ENCODE data around the gene ADH1C.
"Not testable (repeated sequence)": the region's sequence is repeated elsewhere in the genome, so short reads cannot be mapped to it uniquely, and the experiment has no call there.

The ADH1C gene

GRCh38 chr4:99352602-99353537 lies at the start of gene ADH1C:
Gene ADH1C, minus strand, starts transcription at chr4:99352746. Its CDS starts 71 bp downstream, at chr4:99352675.
- DNase-seq, result no peak

- no peak for DNase-seq
Measured at GRCh38 chr4:99400831-99401230, 48.3 kb upstream of the ADH1C start.

GRCh38 chr4:99399017-99399416 lies 46.5 kb upstream of the ADH1C start:
- DNase-seq, result no peak

GRCh38 chr4:99395595-99396364 lies 43.2 kb upstream of the ADH1C start:
- no peak for DNase-seq

- DNase-seq, result no peak
Measured at GRCh38 chr4:99394896-99395295, 42.4 kb upstream of the ADH1C start.

GRCh38 chr4:99390055-99390454 lies 37.5 kb upstream of the ADH1C start:
- DNase-seq, result no peak

- DNase-seq, result no peak
Measured at GRCh38 chr4:99389606-99390005, 37.1 kb upstream of the ADH1C start.

- no peak for DNase-seq
Measured at GRCh38 chr4:99383833-99384392, 31.4 kb upstream of the ADH1C start.

- DNase-seq, result no peak
Measured at GRCh38 chr4:99383399-99383798, 30.9 kb upstream of the ADH1C start.

- DNase-seq, result no peak
Measured at GRCh38 chr4:99382745-99383360, 30.3 kb upstream of the ADH1C start.

- no peak for DNase-seq
Measured at GRCh38 chr4:99381588-99382175, 29.1 kb upstream of the ADH1C start.

- no peak for DNase-seq
Measured at GRCh38 chr4:99379571-99379970, 27.0 kb upstream of the ADH1C start.

- DNase-seq, result no peak
Measured at GRCh38 chr4:99378876-99379275, 26.3 kb upstream of the ADH1C start.

GRCh38 chr4:99377341-99377740 lies 24.8 kb upstream of the ADH1C start:
- DNase-seq, result not testable (repeated sequence)

- DNase-seq, result not testable (repeated sequence)
Measured at GRCh38 chr4:99372464-99372863, 19.9 kb upstream of the ADH1C start.

- not testable (repeated sequence) for DNase-seq
Measured at GRCh38 chr4:99367817-99368216, 15.3 kb upstream of the ADH1C start.

GRCh38 chr4:99366491-99366890 lies 13.9 kb upstream of the ADH1C start:
- DNase-seq, result no peak

GRCh38 chr4:99362768-99363167 lies 10.2 kb upstream of the ADH1C start:
- no peak for DNase-seq

- DNase-seq, result no peak
Measured at GRCh38 chr4:99361899-99362275, 9.3 kb upstream of the ADH1C start.

GRCh38 chr4:99361268-99361898 lies 8.8 kb upstream of the ADH1C start:
- DNase-seq, result no peak

- no peak for DNase-seq
Measured at GRCh38 chr4:99359480-99360204, 7.1 kb upstream of the ADH1C start.

GRCh38 chr4:99357948-99358347 lies 5.4 kb upstream of the ADH1C start:
- DNase-seq, result no peak
